Neural progenitor cell (in vitro differentiated cells): ENCODE data around the gene SOX5. TPM values are rescaled to one million over a fixed set of nuclear protein-coding genes. Genes with fewer than 3 reads are reported as not detected.

ENCODE experiments used
- DNase-seq: peaks from one replicate; pipeline ENCODE4 v3.0.0-alpha.2; 2016; ENCODE audit warnings: low spot score
- H2AFZ ChIP-seq: fragments of 200-600 bp; sonication (generic); replicated peaks from 2 replicates; pipeline ENCODE4 v1.6.1; 2016; ENCODE audit warnings: antibody characterized with exemption
- H3F3A ChIP-seq: fragments of 200-600 bp; sonication (generic); 2 replicates; pipeline ENCODE4 v1.6.1; 2016; ENCODE audit warnings: antibody characterized with exemption, low read depth
- H3K27ac ChIP-seq: fragments of 200-600 bp; sonication (generic); 2 replicates; pipeline ENCODE4 v1.5.1; 2016; ENCODE audit warnings: mild to moderate bottlenecking
- H3K27me3 ChIP-seq: fragments of 200-600 bp; sonication (generic); 2 replicates; pipeline ENCODE4 v1.6.1; 2016; ENCODE audit warnings: mild to moderate bottlenecking, moderate library complexity
- H3K36me3 ChIP-seq: fragments of 200-600 bp; sonication (generic); 2 replicates; pipeline ENCODE4 v1.5.1; 2016
- H3K4me1 ChIP-seq: fragments of 200-600 bp; sonication (generic); 2 replicates; pipeline ENCODE4 v1.6.1; 2016; ENCODE audit warnings: mixed run types
- H3K4me2 ChIP-seq: fragments of 200-600 bp; sonication (generic); 2 replicates; pipeline ENCODE4 v1.6.1; 2016
- H3K4me3 ChIP-seq: fragments of 200-600 bp; sonication (generic); 2 replicates; pipeline ENCODE4 v1.5.1; 2016
- H3K79me2 ChIP-seq: fragments of 200-600 bp; sonication (generic); 2 replicates; pipeline ENCODE4 v1.6.1; 2016; ENCODE audit warnings: low read depth
- H3K9ac ChIP-seq: fragments of 200-600 bp; sonication (generic); 2 replicates; pipeline ENCODE4 v1.6.1; 2016
- H3K9me3 ChIP-seq: fragments of 200-600 bp; sonication (generic); 2 replicates; pipeline ENCODE4 v1.5.1; 2016; ENCODE audit warnings: low read depth
- H4K20me1 ChIP-seq: fragments of 200-600 bp; sonication (generic); 2 replicates; pipeline ENCODE4 v1.6.1; 2016; ENCODE audit warnings: low read depth
- H3K27ac Mint-ChIP-seq: 3 replicates; pipeline ENCODE4 v1.8.0; 2021; ENCODE audit warnings: mixed read lengths
- H3K27me3 Mint-ChIP-seq: 2 replicates; pipeline ENCODE4 v1.8.0; 2022; ENCODE audit warnings: low read depth, mild to moderate bottlenecking, inconsistent platforms, moderate library complexity, mixed read lengths; ENCODE audit not compliant: insufficient read depth
- H3K36me3 Mint-ChIP-seq: 3 replicates; pipeline ENCODE4 v1.8.0; 2021; ENCODE audit warnings: mixed read lengths
- H3K4me1 Mint-ChIP-seq: 3 replicates; pipeline ENCODE4 v1.8.0; 2021; ENCODE audit warnings: mixed read lengths
- H3K4me3 Mint-ChIP-seq: 3 replicates; pipeline ENCODE4 v1.8.0; 2021; ENCODE audit warnings: mild to moderate bottlenecking, moderate library complexity, mixed read lengths
- H3K9me3 Mint-ChIP-seq: 3 replicates; pipeline ENCODE4 v1.8.0; 2020; ENCODE audit warnings: mixed read lengths
- CTCF ChIP-seq: fragments of 200-600 bp; sonication (generic); IDR thresholded peaks from 2 replicates; pipeline ENCODE4 v1.5.1; 2017; ENCODE audit warnings: antibody characterized with exemption, mild to moderate bottlenecking
- EZH2 ChIP-seq: fragments of 200-600 bp; sonication (generic); IDR thresholded peaks from 2 replicates; pipeline ENCODE4 v1.6.1; 2017; ENCODE audit warnings: antibody characterized with exemption, mild to moderate bottlenecking, moderate library complexity
- EZH2phosphoT487 ChIP-seq: fragments of 200-600 bp; sonication (generic); IDR thresholded peaks from 2 replicates; pipeline ENCODE4 v1.6.1; 2017; ENCODE audit warnings: antibody characterized with exemption
- total RNA-seq: library from RNA; depleted of rRNA; stranded (reverse); fragments of >200 nt; gene quantifications from 2 replicates; pipeline ENCODE4 v1.2.3, GENCODE V29; 2015; ENCODE audit warnings: low replicate concordance

Gene SOX5
- total RNA-seq, 1 donor from 2014 or later = 79.5 TPM

- H3K79me2 ChIP-seq = peaks cover 100% of the 10 kb centered on the region
- H3K36me3 Mint-ChIP-seq = no peaks in the 10 kb centered on the region
Observed at GRCh38 chr12:23944067-23944466, 5.4 kb downstream of the SOX5 start.

GRCh38 chr12:23942841-23943240 is 6.6 kb downstream of the SOX5 start:
- Mint-ChIP-seq H3K4me1 (peaks cover 50% of the 10 kb centered on the region), H3K27ac (no peak overlapping the region), H3K27me3 (no peaks in the 10 kb centered on the region), H3K36me3 (peaks cover 1% of the 10 kb centered on the region), H3K4me3 (no peak overlapping the region), H3K9me3 (no peaks in the 10 kb centered on the region)
- no peaks in the 10 kb centered on the region for H3K27me3 ChIP-seq
- H3K27ac ChIP-seq = peak overlapping the region; percentile 58
- H2AFZ ChIP-seq = no peak overlapping the region
- no peak for DNase-seq
- H3K4me3 ChIP-seq = peak overlapping the region; percentile 67
- H3K79me2 ChIP-seq = peaks cover 100% of the 10 kb centered on the region
- no peaks in the 10 kb centered on the region for H3K9me3 ChIP-seq
- no peaks in the 10 kb centered on the region for H3K36me3 ChIP-seq
- peaks cover 65% of the 10 kb centered on the region for H3K4me1 ChIP-seq
- H3K9ac ChIP-seq = no peak overlapping the region
- H4K20me1 ChIP-seq = peaks cover 47% of the 10 kb centered on the region
- TF ChIP-seq EZH2phosphoT487 (no peak), CTCF (no peak), EZH2 (no peak)
- peak overlapping the region; percentile 98 for H3K4me2 ChIP-seq
- peaks cover 27% of the 10 kb centered on the region for H3F3A ChIP-seq

More at GRCh38 chr12:23944067-23944466, 5.4 kb downstream of the SOX5 start:
- no peak for TF ChIP-seq EZH2phosphoT487
- no peak for TF ChIP-seq EZH2
- TF ChIP-seq CTCF = no peak
- Histone ChIP-seq H3K9ac (no peak overlapping the region), H2AFZ (no peak overlapping the region), H3K4me2 (peak overlapping the region; percentile 98), H3K4me1 (peaks cover 65% of the 10 kb centered on the region), H4K20me1 (peaks cover 34% of the 10 kb centered on the region), H3F3A (peaks cover 36% of the 10 kb centered on the region), H3K27me3 (no peaks in the 10 kb centered on the region), H3K36me3 (no peaks in the 10 kb centered on the region), H3K9me3 (no peaks in the 10 kb centered on the region), H3K27ac (peak overlapping the region; percentile 58), H3K4me3 (peak overlapping the region; percentile 67)
- peak overlapping the region; percentile 3 for H3K27ac Mint-ChIP-seq
- no peaks in the 10 kb centered on the region for H3K9me3 Mint-ChIP-seq
- DNase-seq = peak; percentile 69
- H3K4me1 Mint-ChIP-seq = peaks cover 50% of the 10 kb centered on the region
- no peaks in the 10 kb centered on the region for H3K27me3 Mint-ChIP-seq
- peak overlapping the region; percentile 61 for H3K4me3 Mint-ChIP-seq

DNA sequence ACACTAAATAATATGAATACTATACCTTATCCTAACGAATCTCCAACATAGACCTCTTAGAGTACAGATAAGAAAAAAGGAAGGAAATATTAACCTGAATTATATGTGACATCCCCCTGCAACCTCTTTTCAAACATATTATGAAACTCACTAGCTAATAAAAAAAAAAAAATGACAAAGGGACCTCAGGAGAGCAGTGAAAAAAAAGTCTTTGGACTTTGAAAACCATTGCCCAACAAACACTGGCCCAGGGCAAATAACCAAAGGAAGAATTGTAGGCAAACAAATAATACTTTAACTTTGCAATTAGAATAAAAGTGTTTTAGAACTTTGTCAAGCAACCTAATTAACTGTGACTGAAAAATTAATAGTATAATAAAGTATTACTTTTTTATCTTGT is 7.7 kb downstream of the SOX5 start:
- TF ChIP-seq EZH2phosphoT487 (no peak), EZH2 (no peak), CTCF (no peak)
- peaks cover 43% of the 10 kb centered on the region for H3K4me1 Mint-ChIP-seq
- no peaks in the 10 kb centered on the region for H3K36me3 ChIP-seq
- H3K9ac ChIP-seq = no peak overlapping the region
- H3K27ac ChIP-seq = peak overlapping the region; percentile 58
- H3K9me3 Mint-ChIP-seq = no peaks in the 10 kb centered on the region
- no peaks in the 10 kb centered on the region for H3K9me3 ChIP-seq
- peaks cover 57% of the 10 kb centered on the region for H4K20me1 ChIP-seq
- H3K27me3 ChIP-seq = no peaks in the 10 kb centered on the region
- H3K27ac Mint-ChIP-seq = no peak overlapping the region
- peaks cover 2% of the 10 kb centered on the region for H3K36me3 Mint-ChIP-seq
- H3F3A ChIP-seq = peaks cover 27% of the 10 kb centered on the region
- H3K27me3 Mint-ChIP-seq = no peaks in the 10 kb centered on the region
- H3K4me1 ChIP-seq = peaks cover 57% of the 10 kb centered on the region
- peak overlapping the region; percentile 98 for H3K4me2 ChIP-seq
- no peak overlapping the region for H2AFZ ChIP-seq
- H3K4me3 ChIP-seq = no peak overlapping the region
- peaks cover 100% of the 10 kb centered on the region for H3K79me2 ChIP-seq
- H3K4me3 Mint-ChIP-seq = no peak overlapping the region
- DNase-seq = no peak
